Panc1 (cell line): Measurements from ENCODE around the gene FOXO1. TPM values are rescaled to one million over a fixed set of nuclear protein-coding genes. Genes with fewer than 3 reads are reported as not detected.

Experiments used
- ATAC-seq: fragments of 200-7000 bp; cut with Tn5 transposase; 2 replicates; pipeline ENCODE4 v1.9.1; 2020; ENCODE audit warnings: mild to moderate bottlenecking, moderate library complexity
- BruUV-seq: library from RNA; stranded (reverse); fragments of 400-500 nt; replicated peaks from 2 replicates; lab custom pipeline; 2021; lab: Mats Ljungman, UMichigan
- CTCF ChIA-PET: fragments of 300-600 bp; sonication (Branson Sonifier 250); formaldehyde crosslinking; loops from one replicate; lab custom pipeline; 2022; ENCODE audit warnings: antibody characterized with exemption; lab: Charles Lee
- POLR2A ChIA-PET: fragments of 300-600 bp; sonication (Branson Sonifier 250); formaldehyde crosslinking; loops from one replicate; lab custom pipeline; 2022; ENCODE audit warnings: antibody characterized with exemption; lab: Charles Lee
- DNase-seq: peaks from one replicate; pipeline ENCODE4 v3.0.0-alpha.2; 2010; ENCODE audit warnings: low read depth, low spot score
- H3K27ac ChIP-seq: 2 replicates; pipeline ENCODE4 v1.5.1; 2011; ENCODE audit warnings: mild to moderate bottlenecking, low read length, inconsistent platforms
- H3K27me3 ChIP-seq: fragments of 200-500 bp; sonication (Bioruptor generic); 2 replicates; pipeline ENCODE4 v1.6.0; 2014; ENCODE audit warnings: low read length, inconsistent platforms; ENCODE audit not compliant: control insufficient read depth, insufficient read depth
- H3K36me3 ChIP-seq: fragments of 200-500 bp; sonication (Bioruptor generic); 2 replicates; pipeline ENCODE4 v1.5.1; 2014; ENCODE audit warnings: inconsistent platforms, mild to moderate bottlenecking, low read length, moderate library complexity; ENCODE audit not compliant: control insufficient read depth, insufficient read depth
- H3K4me1 ChIP-seq: 2 replicates; pipeline ENCODE4 v1.5.1; 2011; ENCODE audit warnings: inconsistent platforms, mild to moderate bottlenecking, low read length, moderate library complexity; ENCODE audit not compliant: control insufficient read depth, insufficient read depth
- H3K4me3 ChIP-seq, 2 experiments: 2 replicates each; pipeline ENCODE4 v1.5.1; 2011 to 2012; ENCODE audit warnings: low read depth in 2 of 2, low read length in 2 of 2, mild to moderate bottlenecking in 2 of 2, inconsistent platforms in 1 of 2, moderate library complexity in 1 of 2
- H3K9me3 ChIP-seq: fragments of 200-500 bp; sonication (Bioruptor generic); 2 replicates; pipeline ENCODE4 v1.5.1; 2014; ENCODE audit warnings: low read depth, mild to moderate bottlenecking, inconsistent platforms, low read length, moderate library complexity; ENCODE audit not compliant: control insufficient read depth, insufficient read depth
- CTCF ChIP-seq: fragments of 450-650 bp; IDR thresholded peaks from 2 replicates; pipeline ENCODE4 v1.5.1; 2017; ENCODE audit warnings: mild to moderate bottlenecking
- POLR2AphosphoS5 ChIP-seq: IDR thresholded peaks from 2 replicates; pipeline ENCODE4 v1.6.1; 2012; ENCODE audit warnings: mild to moderate bottlenecking, low read depth, low read length, moderate library complexity
- REST ChIP-seq, 2 experiments: IDR thresholded peaks; 2 replicates each; pipeline ENCODE4 v1.6.1; 2011 to 2012; ENCODE audit warnings: low read depth in 2 of 2, control low read depth in 1 of 2, low read length in 1 of 2, mild to moderate bottlenecking in 1 of 2, moderate library complexity in 1 of 2; ENCODE audit not compliant: insufficient read depth in 1 of 2
- SIN3A ChIP-seq: IDR thresholded peaks from 2 replicates; pipeline ENCODE4 v1.6.1; 2012; ENCODE audit warnings: low read depth, mild to moderate bottlenecking, low read length, moderate library complexity, borderline replicate concordance; ENCODE audit not compliant: insufficient read depth
- TCF7L2 ChIP-seq: IDR thresholded peaks from 2 replicates; pipeline ENCODE4 v1.6.1; 2011; ENCODE audit warnings: mild to moderate bottlenecking, low read depth, low read length, inconsistent platforms
- in situ Hi-C: cut with HindIII; loops from 2 replicates; pipeline ENCODE4 v1.10.0; 2016; ENCODE audit warnings: low sequenced_read_pairs, low pct_unique_long_range_greater_than_20kb
- intact Hi-C: fragments of 100-400 bp; cut with micrococcal nuclease; formaldehyde crosslinking; loops from one replicate; pipeline ENCODE4 v1.10.0; 2022; ENCODE audit not compliant: unreplicated experiment
- total RNA-seq: library from RNA; stranded (reverse); gene quantifications from one replicate; pipeline ENCODE4 v1.2.1, GENCODE V29; 2021; ENCODE audit not compliant: unreplicated experiment

FOXO1 gene
- total RNA-seq, 1 experiment from 2014 or later: 2.1 TPM

DNA sequence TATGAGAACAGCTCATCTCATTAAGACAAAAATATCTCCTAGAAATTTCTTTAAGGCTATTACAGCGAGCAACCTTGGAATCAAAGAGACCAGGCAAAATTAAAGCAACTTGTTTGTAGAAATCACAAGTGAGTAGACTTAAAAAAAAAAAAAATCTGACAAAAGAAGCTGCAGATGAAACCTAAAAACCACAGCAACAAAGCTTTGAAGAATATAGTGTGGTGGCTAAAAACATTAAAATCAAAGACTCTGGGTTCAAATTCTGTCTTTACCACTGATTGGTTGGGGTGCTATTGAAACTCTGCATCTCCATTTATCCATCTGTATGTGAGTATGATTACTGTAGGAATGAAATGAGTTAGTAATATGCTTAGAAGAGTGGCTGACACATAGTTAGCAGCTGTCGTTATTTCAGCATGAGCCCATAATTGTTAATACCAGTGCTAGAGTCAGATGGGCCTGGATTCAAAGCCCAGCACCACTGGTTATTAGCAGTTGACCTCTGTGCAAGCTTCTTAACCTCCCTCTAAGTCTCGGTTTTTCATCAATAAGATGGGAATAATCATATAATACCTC, 157.6 kb downstream of the FOXO1 start:
- no peak overlapping the region for H3K27ac ChIP-seq
- in situ Hi-C loops: no loop called here
- ChIA-PET POLR2A (interaction anchor here (0.7 kb wide), 1 partner anchor 53 kb away, joined by 6 read pairs; no protein-coding TSS in a partner anchor), CTCF (no interaction called here)
- ATAC-seq (no peak), DNase-seq (no peak)
- no peaks in the 10 kb centered on the region for H3K4me1 ChIP-seq
- no peak overlapping the region for H3K4me3 ChIP-seq
- BruUV-seq: no TSS peak
- H3K36me3 ChIP-seq: no peaks in the 10 kb centered on the region
- no peak for TF ChIP-seq CTCF
- no peak for TF ChIP-seq POLR2AphosphoS5
- no peak for TF ChIP-seq REST (IDR thresholded peaks at IDR 0.05; ENCODE audit: insufficient read depth in 1 of 2, low read depth in 2 of 2, low read length in 1 of 2)
- TF ChIP-seq SIN3A: no peak
- TF ChIP-seq TCF7L2: no peak
- intact Hi-C loops: no loop called here
- H3K27me3 ChIP-seq: no peaks in the 10 kb centered on the region
- H3K9me3 ChIP-seq: no peaks in the 10 kb centered on the region

DNA sequence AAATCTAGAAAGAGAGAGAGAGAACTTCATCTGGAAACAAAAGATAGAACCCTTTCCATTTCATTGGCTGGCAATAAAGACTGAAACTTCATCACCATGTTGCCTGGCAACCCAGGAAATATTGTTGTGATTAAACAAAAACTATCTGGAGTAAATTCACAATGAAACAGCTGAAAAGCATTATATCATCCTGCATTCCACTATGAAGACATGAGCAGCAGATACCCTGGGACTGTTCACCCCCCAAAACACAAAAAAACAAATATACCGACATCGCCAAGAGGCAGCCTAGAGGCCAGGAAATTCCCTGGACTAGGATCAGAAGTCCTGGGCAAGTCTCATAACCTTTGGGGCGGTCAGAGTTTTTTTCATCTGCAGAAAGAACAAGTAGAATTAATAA, 158.3 kb downstream of the FOXO1 start:
- DNase-seq (no peak), ATAC-seq (no peak)
- H3K27ac ChIP-seq: no peak overlapping the region
- intact Hi-C loops (no loop called here), in situ Hi-C loops (no loop called here)
- TF ChIP-seq REST (IDR thresholded peaks at IDR 0.05; ENCODE audit: insufficient read depth in 1 of 2, low read depth in 2 of 2, low read length in 1 of 2) (no peak), SIN3A (no peak), POLR2AphosphoS5 (no peak), CTCF (no peak), TCF7L2 (no peak)
- no peaks in the 10 kb centered on the region for H3K9me3 ChIP-seq
- CTCF ChIA-PET: no interaction called here
- no peaks in the 10 kb centered on the region for H3K4me1 ChIP-seq
- BruUV-seq: no TSS peak
- H3K4me3 ChIP-seq: no peak overlapping the region
- POLR2A ChIA-PET: interaction anchor here (0.7 kb wide), 1 partner anchor 54 kb away, joined by 6 read pairs; no protein-coding TSS in a partner anchor
- H3K27me3 ChIP-seq: no peaks in the 10 kb centered on the region
- H3K36me3 ChIP-seq: no peaks in the 10 kb centered on the region
